Measurements from ENCODE around the gene DPP9. TPM values are rescaled to one million over a fixed set of nuclear protein-coding genes. Genes with fewer than 3 reads are reported as not detected.

The DPP9 gene
- total RNA-seq, 1 donor from 2014 or later = 17.1 TPM

DNA sequence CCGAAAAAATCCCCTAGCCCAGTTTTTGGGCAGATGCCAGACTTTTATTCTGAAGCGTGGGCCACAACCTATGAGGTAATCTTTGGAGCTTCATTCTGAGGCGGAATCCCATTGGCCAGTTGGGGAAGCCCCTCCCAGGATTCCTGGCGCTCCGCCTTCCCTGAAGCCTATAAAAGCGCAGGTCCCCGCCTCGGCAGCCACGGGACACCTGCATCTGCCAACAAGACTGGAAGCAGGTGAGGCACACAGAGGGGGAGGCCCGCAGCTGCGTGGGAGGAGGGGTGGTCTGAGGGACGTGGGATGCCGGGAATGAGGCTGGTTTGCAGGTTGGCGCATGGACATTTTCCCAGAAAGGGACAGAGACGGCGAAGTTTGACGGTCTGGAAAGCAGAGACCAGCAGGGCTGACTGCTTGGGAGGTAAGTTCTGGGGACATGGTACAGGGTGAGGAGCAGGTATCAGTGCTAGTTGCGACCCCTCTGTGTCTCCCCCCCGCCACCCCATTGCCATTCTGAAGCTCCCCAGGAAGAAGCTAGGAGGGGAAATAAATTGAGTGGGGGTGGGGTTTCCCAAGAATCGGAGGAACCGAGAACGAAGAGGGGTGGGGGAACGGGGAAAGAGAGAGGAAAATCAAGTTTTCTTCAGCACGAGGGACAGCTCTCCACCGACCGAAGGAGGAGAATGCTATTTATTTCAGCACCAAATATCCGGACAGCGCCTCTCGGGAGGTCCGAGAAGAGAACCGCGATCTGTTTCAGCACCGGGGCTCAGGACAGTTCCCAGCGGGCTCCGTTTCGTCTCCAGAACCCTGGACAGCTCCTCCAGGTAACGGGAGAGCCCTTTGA, 45.5 kb upstream of the DPP9 start:
- Mint-ChIP-seq H3K4me1 (peaks cover 13% of the 10 kb centered on the region), H3K9me3 (no peaks in the 10 kb centered on the region), H3K4me3 (peak overlapping the region; percentile 71), H3K36me3 (no peaks in the 10 kb centered on the region), H3K27ac (no peak overlapping the region), H3K27me3 (ENCODE audit: insufficient read depth, low read depth) (peaks cover 30% of the 10 kb centered on the region)
- no peak for TF ChIP-seq EZH2 (IDR thresholded peaks at IDR 0.05)
- TF ChIP-seq, protein P1, sequence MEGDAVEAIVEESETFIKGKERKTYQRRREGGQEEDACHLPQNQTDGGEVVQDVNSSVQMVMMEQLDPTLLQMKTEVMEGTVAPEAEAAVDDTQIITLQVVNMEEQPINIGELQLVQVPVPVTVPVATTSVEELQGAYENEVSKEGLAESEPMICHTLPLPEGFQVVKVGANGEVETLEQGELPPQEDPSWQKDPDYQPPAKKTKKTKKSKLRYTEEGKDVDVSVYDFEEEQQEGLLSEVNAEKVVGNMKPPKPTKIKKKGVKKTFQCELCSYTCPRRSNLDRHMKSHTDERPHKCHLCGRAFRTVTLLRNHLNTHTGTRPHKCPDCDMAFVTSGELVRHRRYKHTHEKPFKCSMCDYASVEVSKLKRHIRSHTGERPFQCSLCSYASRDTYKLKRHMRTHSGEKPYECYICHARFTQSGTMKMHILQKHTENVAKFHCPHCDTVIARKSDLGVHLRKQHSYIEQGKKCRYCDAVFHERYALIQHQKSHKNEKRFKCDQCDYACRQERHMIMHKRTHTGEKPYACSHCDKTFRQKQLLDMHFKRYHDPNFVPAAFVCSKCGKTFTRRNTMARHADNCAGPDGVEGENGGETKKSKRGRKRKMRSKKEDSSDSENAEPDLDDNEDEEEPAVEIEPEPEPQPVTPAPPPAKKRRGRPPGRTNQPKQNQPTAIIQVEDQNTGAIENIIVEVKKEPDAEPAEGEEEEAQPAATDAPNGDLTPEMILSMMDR (IDR thresholded peaks at IDR 0.05) = no peak
- no peak for TF ChIP-seq EZH2phosphoT487 (IDR thresholded peaks at IDR 0.05)
- peak; percentile 97 for DNase-seq (ENCODE audit: low spot score)
- no peaks in the 10 kb centered on the region for H3K9me3 ChIP-seq (ENCODE audit: low read depth)
- peaks cover 12% of the 10 kb centered on the region for H3F3A ChIP-seq (ENCODE audit: low read depth)
- no peak overlapping the region for H3K4me3 ChIP-seq
- H2AFZ ChIP-seq (replicated peaks) = no peak overlapping the region
- H3K36me3 ChIP-seq = no peaks in the 10 kb centered on the region
- H3K4me1 ChIP-seq = no peaks in the 10 kb centered on the region
- H3K9ac ChIP-seq = no peak overlapping the region
- H3K27me3 ChIP-seq = peaks cover 57% of the 10 kb centered on the region
- H4K20me1 ChIP-seq (ENCODE audit: low read depth) = peaks cover 16% of the 10 kb centered on the region
- no peaks in the 10 kb centered on the region for H3K79me2 ChIP-seq (ENCODE audit: low read depth)
- H3K27ac ChIP-seq = no peak overlapping the region
- peak overlapping the region; percentile 29 for H3K4me2 ChIP-seq

DNA sequence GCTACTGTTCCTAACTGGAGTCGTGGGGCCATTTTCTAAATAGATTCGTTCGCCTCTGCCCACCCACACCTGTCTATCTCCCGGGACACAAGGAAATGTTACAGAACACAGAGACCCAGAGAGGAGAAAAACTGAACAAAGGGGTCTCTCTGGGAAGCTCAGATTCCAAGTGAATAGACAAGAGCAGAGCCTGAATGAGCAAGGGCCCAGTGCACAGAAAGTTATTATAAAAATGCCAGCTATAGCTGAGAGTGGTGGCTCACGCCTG, 40.7 kb upstream of the DPP9 start:
- peaks cover 6% of the 10 kb centered on the region for H3K27me3 Mint-ChIP-seq (ENCODE audit: insufficient read depth, low read depth)
- Histone ChIP-seq H3K27me3 (peaks cover 17% of the 10 kb centered on the region), H3K4me3 (no peak overlapping the region), H3F3A (ENCODE audit: low read depth) (peaks cover 25% of the 10 kb centered on the region), H3K4me2 (no peak overlapping the region), H3K9me3 (ENCODE audit: low read depth) (no peaks in the 10 kb centered on the region), H3K9ac (no peak overlapping the region), H2AFZ (replicated peaks) (no peak overlapping the region), H3K36me3 (no peaks in the 10 kb centered on the region), H3K79me2 (ENCODE audit: low read depth) (no peaks in the 10 kb centered on the region), H3K27ac (no peak overlapping the region), H3K4me1 (peaks cover 10% of the 10 kb centered on the region), H4K20me1 (ENCODE audit: low read depth) (peaks cover 9% of the 10 kb centered on the region)
- peak; percentile 14 for DNase-seq (ENCODE audit: low spot score)
- H3K36me3 Mint-ChIP-seq = no peaks in the 10 kb centered on the region
- H3K9me3 Mint-ChIP-seq = no peaks in the 10 kb centered on the region
- H3K4me1 Mint-ChIP-seq = peaks cover 36% of the 10 kb centered on the region
- no peak overlapping the region for H3K4me3 Mint-ChIP-seq
- no peak overlapping the region for H3K27ac Mint-ChIP-seq
- TF ChIP-seq, protein P1 (IDR thresholded peaks at IDR 0.05) = no peak
- TF ChIP-seq EZH2phosphoT487 (IDR thresholded peaks at IDR 0.05) (no peak), EZH2 (IDR thresholded peaks at IDR 0.05) (no peak)

- no peaks in the 10 kb centered on the region for H3K36me3 Mint-ChIP-seq
- no peak overlapping the region for H3K4me3 ChIP-seq
- no peak overlapping the region for H3K27ac Mint-ChIP-seq
- H3K4me1 Mint-ChIP-seq = peaks cover 38% of the 10 kb centered on the region
- H2AFZ ChIP-seq (replicated peaks) = no peak overlapping the region
- H4K20me1 ChIP-seq (ENCODE audit: low read depth) = no peaks in the 10 kb centered on the region
- no peak overlapping the region for H3K9ac ChIP-seq
- H3F3A ChIP-seq (ENCODE audit: low read depth) = peaks cover 18% of the 10 kb centered on the region
- peaks cover 30% of the 10 kb centered on the region for H3K27me3 ChIP-seq
- peaks cover 15% of the 10 kb centered on the region for H3K4me1 ChIP-seq
- TF ChIP-seq EZH2 (IDR thresholded peaks at IDR 0.05) = no peak
- TF ChIP-seq, protein P1 (IDR thresholded peaks at IDR 0.05) = no peak
- TF ChIP-seq EZH2phosphoT487 (IDR thresholded peaks at IDR 0.05) = no peak
- no peaks in the 10 kb centered on the region for H3K9me3 ChIP-seq (ENCODE audit: low read depth)
- H3K79me2 ChIP-seq (ENCODE audit: low read depth) = no peaks in the 10 kb centered on the region
- peak overlapping the region; percentile 41 for H3K4me3 Mint-ChIP-seq
- H3K36me3 ChIP-seq = no peaks in the 10 kb centered on the region
- H3K9me3 Mint-ChIP-seq = no peaks in the 10 kb centered on the region
- no peak overlapping the region for H3K4me2 ChIP-seq
- DNase-seq (ENCODE audit: low spot score) = no peak
- H3K27ac ChIP-seq = no peak overlapping the region
- peaks cover 6% of the 10 kb centered on the region for H3K27me3 Mint-ChIP-seq (ENCODE audit: insufficient read depth, low read depth)
These were observed 39.4 kb upstream of the DPP9 start for GRCh38 chr19:4763021-4763420.

All from neural progenitor cell (in vitro differentiated cells).